Osteoblast (primary cell): ENCODE data around the gene EEF2K. TPM values are rescaled to one million over a fixed set of nuclear protein-coding genes. Genes with fewer than 3 reads are reported as not detected.
A peak's percentile ranks its signal among the peaks of the same experiment; 100 is the strongest.

Experiments
- DNase-seq: peaks from one replicate; pipeline ENCODE4 v3.0.0; 2011; ENCODE audit warnings: low spot score, mixed read lengths; ENCODE audit not compliant: insufficient read length; ENCODE audit errors: missing footprints
- H2AFZ ChIP-seq: 2 replicates; pipeline ENCODE4 v1.6.0; 2011; ENCODE audit warnings: mild to moderate bottlenecking, low read length
- H3K27ac ChIP-seq: 2 replicates; pipeline ENCODE4 v1.5.1; 2011; ENCODE audit warnings: mild to moderate bottlenecking, low read depth, low read length, moderate library complexity
- H3K27me3 ChIP-seq: 2 replicates; pipeline ENCODE4 v1.6.0; 2012; ENCODE audit warnings: mild to moderate bottlenecking, control low read depth, inconsistent platforms, low read length, moderate library complexity; ENCODE audit not compliant: insufficient read depth
- H3K36me3 ChIP-seq: 2 replicates; pipeline ENCODE4 v1.5.1; 2011; ENCODE audit warnings: mild to moderate bottlenecking, low read length, control low read depth, moderate library complexity; ENCODE audit not compliant: insufficient read depth
- H3K4me1 ChIP-seq: 2 replicates; pipeline ENCODE4 v1.5.1; 2011; ENCODE audit warnings: mild to moderate bottlenecking, low read length, control low read depth, moderate library complexity; ENCODE audit not compliant: insufficient read depth
- H3K4me2 ChIP-seq: 2 replicates; pipeline ENCODE4 v1.6.0; 2011; ENCODE audit warnings: mild to moderate bottlenecking, low read length; ENCODE audit not compliant: insufficient read depth
- H3K4me3 ChIP-seq: fragments of 200-600 bp; sonication (generic); 3 replicates; pipeline ENCODE4 v1.5.1; 2012; ENCODE audit warnings: mild to moderate bottlenecking, low read length, inconsistent platforms; ENCODE audit not compliant: insufficient read depth
- H3K79me2 ChIP-seq: 2 replicates; pipeline ENCODE4 v1.6.0; 2012; ENCODE audit warnings: mild to moderate bottlenecking, low read length, control low read depth, inconsistent platforms; ENCODE audit not compliant: insufficient read depth
- H3K9me3 ChIP-seq: 2 replicates; pipeline ENCODE4 v1.5.1; 2011; ENCODE audit warnings: low read depth, low read length, control low read depth
- H4K20me1 ChIP-seq: 2 replicates; pipeline ENCODE4 v1.6.0; 2012; ENCODE audit warnings: mild to moderate bottlenecking, low read length, control low read depth; ENCODE audit not compliant: insufficient read depth
- total RNA-seq: library from RNA; depleted of rRNA; stranded (reverse); fragments of >200 nt; gene quantifications from 2 replicates; pipeline ENCODE4 v1.2.3, GENCODE V29; 2012
- TF ChIP-seq, protein P1 (sequence below): IDR thresholded peaks from 2 replicates; pipeline ENCODE4 v1.5.1; 2011; ENCODE audit warnings: mild to moderate bottlenecking, low read depth, low read length, moderate library complexity; ENCODE audit errors: extremely low read depth

EEF2K gene
- total RNA-seq, 1 donor = 41.6 TPM

- no peak overlapping the region for H3K27ac ChIP-seq
- H3K4me1 ChIP-seq = peaks cover 6% of the 10 kb centered on the region
- H2AFZ ChIP-seq = no peak overlapping the region
- H3K79me2 ChIP-seq = no peaks in the 10 kb centered on the region
- H3K4me2 ChIP-seq = no peak overlapping the region
- H3K27me3 ChIP-seq = no peaks in the 10 kb centered on the region
- no peak for DNase-seq
- no peak overlapping the region for H3K4me3 ChIP-seq
- no peaks in the 10 kb centered on the region for H4K20me1 ChIP-seq
- H3K9me3 ChIP-seq = no peaks in the 10 kb centered on the region
- TF ChIP-seq, protein P1, sequence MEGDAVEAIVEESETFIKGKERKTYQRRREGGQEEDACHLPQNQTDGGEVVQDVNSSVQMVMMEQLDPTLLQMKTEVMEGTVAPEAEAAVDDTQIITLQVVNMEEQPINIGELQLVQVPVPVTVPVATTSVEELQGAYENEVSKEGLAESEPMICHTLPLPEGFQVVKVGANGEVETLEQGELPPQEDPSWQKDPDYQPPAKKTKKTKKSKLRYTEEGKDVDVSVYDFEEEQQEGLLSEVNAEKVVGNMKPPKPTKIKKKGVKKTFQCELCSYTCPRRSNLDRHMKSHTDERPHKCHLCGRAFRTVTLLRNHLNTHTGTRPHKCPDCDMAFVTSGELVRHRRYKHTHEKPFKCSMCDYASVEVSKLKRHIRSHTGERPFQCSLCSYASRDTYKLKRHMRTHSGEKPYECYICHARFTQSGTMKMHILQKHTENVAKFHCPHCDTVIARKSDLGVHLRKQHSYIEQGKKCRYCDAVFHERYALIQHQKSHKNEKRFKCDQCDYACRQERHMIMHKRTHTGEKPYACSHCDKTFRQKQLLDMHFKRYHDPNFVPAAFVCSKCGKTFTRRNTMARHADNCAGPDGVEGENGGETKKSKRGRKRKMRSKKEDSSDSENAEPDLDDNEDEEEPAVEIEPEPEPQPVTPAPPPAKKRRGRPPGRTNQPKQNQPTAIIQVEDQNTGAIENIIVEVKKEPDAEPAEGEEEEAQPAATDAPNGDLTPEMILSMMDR = no peak
- H3K36me3 ChIP-seq = peaks cover 26% of the 10 kb centered on the region
Measured at GRCh38 chr16:22265351-22265750, 59.3 kb downstream of the EEF2K start.

- Histone ChIP-seq H4K20me1 (no peaks in the 10 kb centered on the region), H2AFZ (no peak overlapping the region), H3K27me3 (no peaks in the 10 kb centered on the region), H3K27ac (no peak overlapping the region), H3K4me1 (peaks cover 6% of the 10 kb centered on the region), H3K79me2 (no peaks in the 10 kb centered on the region), H3K36me3 (peaks cover 28% of the 10 kb centered on the region), H3K4me2 (no peak overlapping the region), H3K4me3 (no peak overlapping the region), H3K9me3 (no peaks in the 10 kb centered on the region)
- TF ChIP-seq, protein P1 = no peak
- peak; percentile 23 for DNase-seq
Measured at GRCh38 chr16:22266546-22266945, 60.5 kb downstream of the EEF2K start.

DNA sequence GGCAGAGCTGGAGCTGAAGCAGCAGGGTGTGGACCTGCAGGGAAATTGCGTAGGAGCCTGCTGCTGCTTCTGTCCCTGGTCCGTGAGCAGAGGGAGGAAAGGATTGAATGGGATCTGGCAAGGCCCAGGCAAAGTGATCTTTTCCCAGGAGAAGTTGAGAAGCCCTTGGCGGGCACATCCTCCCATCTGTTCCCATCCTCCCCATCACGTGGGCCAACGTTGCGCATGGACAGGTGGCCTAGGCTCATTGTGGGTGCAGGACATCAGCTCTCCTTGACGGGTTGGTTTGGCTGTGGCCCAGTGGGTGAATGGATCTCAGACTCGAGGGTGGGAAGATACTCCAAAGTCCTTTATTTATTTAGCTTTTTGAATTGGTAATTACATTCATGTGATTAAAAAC, 61.7 kb downstream of the EEF2K start:
- H3K9me3 ChIP-seq = no peaks in the 10 kb centered on the region
- H3K36me3 ChIP-seq = peaks cover 31% of the 10 kb centered on the region
- H4K20me1 ChIP-seq = no peaks in the 10 kb centered on the region
- no peak for DNase-seq
- no peak overlapping the region for H3K4me3 ChIP-seq
- TF ChIP-seq, protein P1 = no peak
- no peak overlapping the region for H3K27ac ChIP-seq
- no peaks in the 10 kb centered on the region for H3K79me2 ChIP-seq
- H2AFZ ChIP-seq = no peak overlapping the region
- H3K4me1 ChIP-seq = no peaks in the 10 kb centered on the region
- H3K4me2 ChIP-seq = no peak overlapping the region
- H3K27me3 ChIP-seq = no peaks in the 10 kb centered on the region

GRCh38 chr16:22270525-22270924, 64.4 kb downstream of the EEF2K start:
- no peaks in the 10 kb centered on the region for H4K20me1 ChIP-seq
- H3K36me3 ChIP-seq = peaks cover 39% of the 10 kb centered on the region
- TF ChIP-seq, protein P1 = no peak
- no peaks in the 10 kb centered on the region for H3K27me3 ChIP-seq
- DNase-seq = peak; percentile 17
- H3K9me3 ChIP-seq = no peaks in the 10 kb centered on the region
- no peak overlapping the region for H3K4me3 ChIP-seq
- H3K4me1 ChIP-seq = no peaks in the 10 kb centered on the region
- no peak overlapping the region for H3K4me2 ChIP-seq
- no peak overlapping the region for H2AFZ ChIP-seq
- H3K79me2 ChIP-seq = no peaks in the 10 kb centered on the region
- H3K27ac ChIP-seq = no peak overlapping the region
